Stimulated activated CD4-positive, alpha-beta T cell treated with anti-CD3 and anti-CD28 coated beads, TNF-alpha, amount 100 ng/mL, for 24 hours (primary cell): Measurements from ENCODE around the gene DENND1A.
"Not testable (repeated sequence)": the region's sequence is repeated elsewhere in the genome, so short reads cannot be mapped to it uniquely, and the experiment has no call there.

Experiments used
- DNase-seq, 3 experiments: peaks; one replicate each; pipeline ENCODE4 v3.0.0-alpha.2; 2020; ENCODE audit warnings: low read depth in 3 of 3

DENND1A gene

GRCh38 chr9:123431581-123431980 lies 498.3 kb downstream of the DENND1A start:
- no peak for DNase-seq

- not testable (repeated sequence) for DNase-seq
Measured at GRCh38 chr9:123428450-123428849, 501.5 kb downstream of the DENND1A start.

GRCh38 chr9:123426406-123426805 lies 503.5 kb downstream of the DENND1A start:
- no peak for DNase-seq

GRCh38 chr9:123425836-123426365 lies 504.0 kb downstream of the DENND1A start:
- no peak for DNase-seq

- DNase-seq = no peak
Measured at GRCh38 chr9:123425261-123425821, 504.6 kb downstream of the DENND1A start.

- DNase-seq = no peak
Measured at GRCh38 chr9:123424552-123425225, 505.2 kb downstream of the DENND1A start.

GRCh38 chr9:123424131-123424530 lies 505.8 kb downstream of the DENND1A start:
- DNase-seq = no peak

- no peak for DNase-seq
Measured at GRCh38 chr9:123423311-123423640, 506.6 kb downstream of the DENND1A start.

- no peak for DNase-seq
Measured at GRCh38 chr9:123422635-123423310, 507.2 kb downstream of the DENND1A start.

GRCh38 chr9:123421801-123422455 lies 508.0 kb downstream of the DENND1A start:
- no peak for DNase-seq

- DNase-seq = no peak
Measured at GRCh38 chr9:123421186-123421585, 508.7 kb downstream of the DENND1A start.

- no peak for DNase-seq
Measured at GRCh38 chr9:123420592-123421111, 509.3 kb downstream of the DENND1A start.

- DNase-seq = no peak
Measured at GRCh38 chr9:123419721-123420591, 510.0 kb downstream of the DENND1A start.

GRCh38 chr9:123419091-123419490 lies 510.8 kb downstream of the DENND1A start:
- no peak for DNase-seq

- no peak for DNase-seq
Measured at GRCh38 chr9:123418506-123418905, 511.4 kb downstream of the DENND1A start.

- DNase-seq = no peak
Measured at GRCh38 chr9:123418052-123418430, 511.9 kb downstream of the DENND1A start.

- DNase-seq = no peak
Measured at GRCh38 chr9:123417289-123418051, 512.5 kb downstream of the DENND1A start.

- DNase-seq = no peak
Measured at GRCh38 chr9:123416176-123416575, 513.8 kb downstream of the DENND1A start.

- DNase-seq = no peak
Measured at GRCh38 chr9:123414936-123415930, 514.7 kb downstream of the DENND1A start.
